ENCODE measurements around the gene HCAR3. TPM values are rescaled to one million over a fixed set of nuclear protein-coding genes. Genes with fewer than 3 reads are reported as not detected.

HCAR3 gene
- polyA plus RNA-seq, 1 donor from 2014 or later: not detected

DNA sequence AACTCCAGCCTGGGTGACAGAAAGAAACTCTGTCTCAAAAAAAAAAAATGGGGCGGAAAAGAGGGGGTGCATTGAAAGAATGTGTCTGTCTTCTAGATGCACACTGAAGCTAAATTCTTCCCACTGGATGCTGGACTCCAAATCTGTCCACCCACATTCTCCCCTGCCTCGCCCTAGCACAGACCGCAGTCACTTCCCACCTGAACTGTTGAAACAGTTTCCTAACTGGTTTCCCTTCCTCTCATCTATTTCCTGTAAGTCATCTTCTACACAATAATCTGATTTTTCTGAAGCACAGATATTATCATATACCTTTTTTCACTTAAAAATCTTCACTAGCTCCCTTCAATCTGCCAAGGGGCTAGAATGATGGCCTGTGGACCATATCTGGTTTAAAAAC lies 15.6 kb upstream of the HCAR3 start:
- no peak overlapping the region for H3K9ac ChIP-seq (ENCODE audit: low read length)
- H3K27me3 ChIP-seq (ENCODE audit: insufficient read depth, low read depth, low read length): no peaks in the 10 kb centered on the region
- no peaks in the 10 kb centered on the region for H3K9me2 ChIP-seq (ENCODE audit: insufficient read depth, low read length)
- H3K27ac ChIP-seq (ENCODE audit: low read length): no peak overlapping the region
- H2AFZ ChIP-seq (ENCODE audit: low read depth, low read length): no peak overlapping the region
- TF ChIP-seq EZH2 (IDR thresholded peaks at IDR 0.05; ENCODE audit: borderline replicate concordance, insufficient read depth, low read length, poor library complexity, severe bottlenecking) (no peak), POLR2AphosphoS5 (IDR thresholded peaks at IDR 0.05) (no peak), TAF1 (IDR thresholded peaks at IDR 0.05; ENCODE audit: low read depth) (no peak), EP300 (conservative IDR thresholded peaks at IDR 0.05; ENCODE audit: poor library complexity, severe bottlenecking) (no peak), RAD21 (conservative IDR thresholded peaks at IDR 0.05) (no peak)
- no peak overlapping the region for H3K4me2 ChIP-seq (ENCODE audit: low read length)
- no peak overlapping the region for H3K4me3 ChIP-seq (ENCODE audit: low read length)
- H3K36me3 ChIP-seq (ENCODE audit: insufficient read depth, low read length): no peaks in the 10 kb centered on the region
- H3K9me3 ChIP-seq (ENCODE audit: low read length): no peaks in the 10 kb centered on the region
- no peaks in the 10 kb centered on the region for H3F3A ChIP-seq (ENCODE audit: insufficient read depth, low read length, poor library complexity, severe bottlenecking)
- H4K20me1 ChIP-seq (ENCODE audit: insufficient read depth): no peaks in the 10 kb centered on the region
- no peaks in the 10 kb centered on the region for H3K79me2 ChIP-seq (replicated peaks; ENCODE audit: insufficient read depth, low read length)

DNA sequence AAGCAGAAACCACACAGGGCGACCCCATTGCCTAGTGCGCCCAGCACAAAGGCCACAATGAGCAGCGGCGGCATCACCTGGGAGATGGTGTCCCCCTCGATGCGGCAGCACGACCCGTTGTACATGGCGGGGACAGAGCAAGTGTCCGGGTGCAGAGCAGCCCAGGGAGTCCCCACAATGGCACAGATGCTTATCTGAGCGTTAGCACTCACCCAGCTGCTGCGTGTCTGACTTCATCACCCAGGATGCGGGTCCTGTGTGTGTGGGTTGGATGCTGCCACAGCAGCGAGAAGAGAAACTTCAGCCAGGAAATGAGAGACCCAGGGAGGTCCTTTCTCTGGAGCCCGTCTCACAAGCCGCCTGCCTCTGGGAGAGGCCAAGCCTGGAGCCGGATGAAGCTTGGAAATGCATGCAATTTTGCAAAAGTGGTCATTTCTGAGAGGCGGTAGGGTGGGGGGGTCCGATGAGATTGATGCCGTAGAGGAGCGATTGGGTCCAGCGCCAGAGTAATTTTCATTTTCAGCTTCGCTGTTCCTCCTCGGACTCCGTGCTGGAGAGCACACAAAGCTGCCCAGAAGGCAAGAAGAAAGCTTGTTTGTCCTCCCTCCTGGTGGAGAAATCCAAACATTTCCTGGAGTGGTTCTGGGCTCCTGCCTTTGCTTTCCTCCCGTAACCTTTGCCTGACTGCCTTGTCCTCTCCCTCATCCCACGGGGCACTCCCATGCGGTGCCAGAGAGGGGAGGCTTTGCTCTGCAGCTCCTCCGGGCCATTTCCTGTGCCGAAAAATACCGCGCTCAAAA lies 13.8 kb upstream of the HCAR3 start, which contains the start of gene HCAR1:
Gene HCAR1, minus strand, starts transcription at position 630 of the 800 bp plus-strand sequence. Its CDS starts 505 bp downstream, at position 125.
- no peaks in the 10 kb centered on the region for H3F3A ChIP-seq (ENCODE audit: insufficient read depth, low read length, poor library complexity, severe bottlenecking)
- no peak for TF ChIP-seq POLR2AphosphoS5 (IDR thresholded peaks at IDR 0.05)
- TF ChIP-seq RAD21 (conservative IDR thresholded peaks at IDR 0.05): no peak
- no peak for TF ChIP-seq MXI1 (conservative IDR thresholded peaks at IDR 0.05; ENCODE audit: poor library complexity, severe bottlenecking)
- TF ChIP-seq EZH2 (IDR thresholded peaks at IDR 0.05; ENCODE audit: borderline replicate concordance, insufficient read depth, low read length, poor library complexity, severe bottlenecking): no peak
- TF ChIP-seq, protein P1, sequence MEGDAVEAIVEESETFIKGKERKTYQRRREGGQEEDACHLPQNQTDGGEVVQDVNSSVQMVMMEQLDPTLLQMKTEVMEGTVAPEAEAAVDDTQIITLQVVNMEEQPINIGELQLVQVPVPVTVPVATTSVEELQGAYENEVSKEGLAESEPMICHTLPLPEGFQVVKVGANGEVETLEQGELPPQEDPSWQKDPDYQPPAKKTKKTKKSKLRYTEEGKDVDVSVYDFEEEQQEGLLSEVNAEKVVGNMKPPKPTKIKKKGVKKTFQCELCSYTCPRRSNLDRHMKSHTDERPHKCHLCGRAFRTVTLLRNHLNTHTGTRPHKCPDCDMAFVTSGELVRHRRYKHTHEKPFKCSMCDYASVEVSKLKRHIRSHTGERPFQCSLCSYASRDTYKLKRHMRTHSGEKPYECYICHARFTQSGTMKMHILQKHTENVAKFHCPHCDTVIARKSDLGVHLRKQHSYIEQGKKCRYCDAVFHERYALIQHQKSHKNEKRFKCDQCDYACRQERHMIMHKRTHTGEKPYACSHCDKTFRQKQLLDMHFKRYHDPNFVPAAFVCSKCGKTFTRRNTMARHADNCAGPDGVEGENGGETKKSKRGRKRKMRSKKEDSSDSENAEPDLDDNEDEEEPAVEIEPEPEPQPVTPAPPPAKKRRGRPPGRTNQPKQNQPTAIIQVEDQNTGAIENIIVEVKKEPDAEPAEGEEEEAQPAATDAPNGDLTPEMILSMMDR (IDR thresholded peaks at IDR 0.05; ENCODE audit: poor library complexity, severe bottlenecking): no peak
- no peak for TF ChIP-seq EP300 (conservative IDR thresholded peaks at IDR 0.05; ENCODE audit: poor library complexity, severe bottlenecking)
- TF ChIP-seq SMC3 (conservative IDR thresholded peaks at IDR 0.05; ENCODE audit: poor library complexity): no peak
- TF ChIP-seq TAF1 (IDR thresholded peaks at IDR 0.05; ENCODE audit: low read depth): no peak
- TF ChIP-seq REST (IDR thresholded peaks at IDR 0.05; ENCODE audit: borderline replicate concordance): no peak
- no peak within 1 kb of the TSS for H3K9ac ChIP-seq (ENCODE audit: low read length)
- H4K20me1 ChIP-seq (ENCODE audit: insufficient read depth): no peaks in the 10 kb centered on the region
- no peaks in the 10 kb centered on the region for H3K79me2 ChIP-seq (replicated peaks; ENCODE audit: insufficient read depth, low read length)
- H3K36me3 ChIP-seq (ENCODE audit: insufficient read depth, low read length): no peaks in the 10 kb centered on the region
- H3K27me3 ChIP-seq (ENCODE audit: insufficient read depth, low read depth, low read length): no peaks in the 10 kb centered on the region
- no peaks in the 10 kb centered on the region for H3K9me3 ChIP-seq (ENCODE audit: low read length)
- no peak within 1 kb of the TSS for H3K27ac ChIP-seq (ENCODE audit: low read length)
- no peak within 1 kb of the TSS for H3K4me3 ChIP-seq (ENCODE audit: low read length)
- H2AFZ ChIP-seq (ENCODE audit: low read depth, low read length): no peak within 1 kb of the TSS
- H3K9me2 ChIP-seq (ENCODE audit: insufficient read depth, low read length): no peaks in the 10 kb centered on the region
- no peak within 1 kb of the TSS for H3K4me2 ChIP-seq (ENCODE audit: low read length)
